Activated effector memory CD4-positive, alpha-beta T cell treated with anti-CD3 and anti-CD28 coated beads, Interleukin-2, amount 50 U/mL, for 16 hours (primary cell): ENCODE measurements around the gene ARFGEF3.
"Not testable (repeated sequence)": the region's sequence is repeated elsewhere in the genome, so short reads cannot be mapped to it uniquely, and the experiment has no call there.

Experiments used
- DNase-seq: peaks from one replicate; pipeline ENCODE4 v3.0.0-alpha.2; 2020

Gene ARFGEF3

GRCh38 chr6:138161338-138162110 is at the start of gene ARFGEF3:
Gene ARFGEF3 (plus strand): TSS chr6:138161939. CDS start chr6:138162087, 148 bp downstream.
- DNase-seq: peak; percentile 84

- DNase-seq: no peak
Observed at GRCh38 chr6:138113588-138114210, 48.0 kb upstream of the ARFGEF3 start.

GRCh38 chr6:138115201-138115600 is 46.5 kb upstream of the ARFGEF3 start:
- DNase-seq: no peak

GRCh38 chr6:138115877-138116660 is 45.7 kb upstream of the ARFGEF3 start:
- peak; percentile 76 for DNase-seq

GRCh38 chr6:138116661-138116999 is 45.1 kb upstream of the ARFGEF3 start:
- no peak for DNase-seq

- no peak for DNase-seq
Observed at GRCh38 chr6:138117376-138117914, 44.3 kb upstream of the ARFGEF3 start.

GRCh38 chr6:138119229-138119628 is 42.5 kb upstream of the ARFGEF3 start:
- not testable (repeated sequence) for DNase-seq

GRCh38 chr6:138119976-138120375 is 41.8 kb upstream of the ARFGEF3 start:
- no peak for DNase-seq

GRCh38 chr6:138124096-138124495 is 37.6 kb upstream of the ARFGEF3 start:
- DNase-seq: no peak

- no peak for DNase-seq
Observed at GRCh38 chr6:138128096-138128495, 33.6 kb upstream of the ARFGEF3 start.

GRCh38 chr6:138129190-138129589 is 32.5 kb upstream of the ARFGEF3 start:
- no peak for DNase-seq

GRCh38 chr6:138142806-138143205 is 18.9 kb upstream of the ARFGEF3 start:
- DNase-seq: no peak

GRCh38 chr6:138145402-138145801 is 16.3 kb upstream of the ARFGEF3 start:
- no peak for DNase-seq

- no peak for DNase-seq
Observed at GRCh38 chr6:138146544-138146943, 15.2 kb upstream of the ARFGEF3 start.

- no peak for DNase-seq
Observed at GRCh38 chr6:138155443-138155842, 6.3 kb upstream of the ARFGEF3 start.

- no peak for DNase-seq
Observed at GRCh38 chr6:138157986-138158638, 3.6 kb upstream of the ARFGEF3 start.

- no peak for DNase-seq
Observed at GRCh38 chr6:138159246-138159645, 2.5 kb upstream of the ARFGEF3 start.

GRCh38 chr6:138160329-138161087 is 1.2 kb upstream of the ARFGEF3 start:
- DNase-seq: no peak

GRCh38 chr6:138161088-138161337 is 726 bp upstream of the ARFGEF3 start:
- DNase-seq: no peak

- no peak for DNase-seq
Observed at GRCh38 chr6:138162111-138162954, 594 bp downstream of the ARFGEF3 start.

- DNase-seq: no peak
Observed at GRCh38 chr6:138162955-138163575, 1.3 kb downstream of the ARFGEF3 start.
